ENCODE data around the gene LIPA.

The LIPA gene

GRCh38 chr10:89242840-89243568 lies 8.6 kb downstream of the LIPA start:
- DNase-seq (ENCODE audit: low spot score), result no peak
- ChIA-PET POLR2A (ENCODE audit: low non-redundant PET) (no interaction called here), CTCF (no interaction called here)
- H3K27ac ChIP-seq, result no peak overlapping the region
- no peak for TF ChIP-seq CTCF (conservative IDR thresholded peaks at IDR 0.05; ENCODE audit: low read depth)

GRCh38 chr10:89242345-89242684 lies 9.3 kb downstream of the LIPA start:
- no peak overlapping the region for H3K27ac ChIP-seq
- no peak for TF ChIP-seq CTCF (conservative IDR thresholded peaks at IDR 0.05; ENCODE audit: low read depth)
- CTCF ChIA-PET, result no interaction called here
- DNase-seq (ENCODE audit: low spot score), result no peak
- POLR2A ChIA-PET (ENCODE audit: low non-redundant PET), result no interaction called here

GRCh38 chr10:89241486-89242344 lies 9.9 kb downstream of the LIPA start:
- DNase-seq (ENCODE audit: low spot score), result no peak
- no peak overlapping the region; the same call in 1 of the 2 replicates for H3K27ac ChIP-seq
- CTCF ChIA-PET, result no interaction called here
- TF ChIP-seq CTCF (conservative IDR thresholded peaks at IDR 0.05; ENCODE audit: low read depth), result no peak
- POLR2A ChIA-PET (ENCODE audit: low non-redundant PET), result no interaction called here

- POLR2A ChIA-PET (ENCODE audit: low non-redundant PET), result no interaction called here
- DNase-seq (ENCODE audit: low spot score), result no peak
- CTCF ChIA-PET, result no interaction called here
- TF ChIP-seq CTCF (conservative IDR thresholded peaks at IDR 0.05; ENCODE audit: low read depth), result no peak
- no peak overlapping the region; the same call in 1 of the 2 replicates for H3K27ac ChIP-seq
These were observed 10.5 kb downstream of the LIPA start for GRCh38 chr10:89241026-89241425.

GRCh38 chr10:89240519-89240918 lies 11.1 kb downstream of the LIPA start:
- TF ChIP-seq CTCF (conservative IDR thresholded peaks at IDR 0.05; ENCODE audit: low read depth), result no peak
- no peak for DNase-seq (ENCODE audit: low spot score)
- CTCF ChIA-PET, result no interaction called here
- no peak overlapping the region for H3K27ac ChIP-seq
- POLR2A ChIA-PET (ENCODE audit: low non-redundant PET), result interaction anchor here (0.5 kb wide), 1 partner anchor 471 kb away, joined by 4 read pairs; no protein-coding TSS in a partner anchor

- CTCF ChIA-PET, result no interaction called here
- TF ChIP-seq CTCF (conservative IDR thresholded peaks at IDR 0.05; ENCODE audit: low read depth), result no peak
These were observed 12.5 kb downstream of the LIPA start for GRCh38 chr10:89238956-89239644.

More at GRCh38 chr10:89238956-89239644, 12.5 kb downstream of the LIPA start:
- POLR2A ChIA-PET (ENCODE audit: low non-redundant PET), result no interaction called here
- no peak overlapping the region for H3K27ac ChIP-seq
- DNase-seq (ENCODE audit: low spot score), result no peak

All from RWPE1 (cell line).